Panc1 (cell line): ENCODE data around the gene ZNF189. TPM values are rescaled to one million over a fixed set of nuclear protein-coding genes. Genes with fewer than 3 reads are reported as not detected.

Source experiments
- ATAC-seq: fragments of 200-7000 bp; cut with Tn5 transposase; 2 replicates; pipeline ENCODE4 v1.9.1; 2020; ENCODE audit warnings: mild to moderate bottlenecking, moderate library complexity
- BruUV-seq: library from RNA; stranded (reverse); fragments of 400-500 nt; replicated peaks from 2 replicates; lab custom pipeline; 2021; lab: Mats Ljungman, UMichigan
- CTCF ChIA-PET: fragments of 300-600 bp; sonication (Branson Sonifier 250); formaldehyde crosslinking; loops from one replicate; lab custom pipeline; 2022; ENCODE audit warnings: antibody characterized with exemption; lab: Charles Lee
- POLR2A ChIA-PET: fragments of 300-600 bp; sonication (Branson Sonifier 250); formaldehyde crosslinking; loops from one replicate; lab custom pipeline; 2022; ENCODE audit warnings: antibody characterized with exemption; lab: Charles Lee
- DNase-seq: peaks from one replicate; pipeline ENCODE4 v3.0.0-alpha.2; 2010; ENCODE audit warnings: low read depth, low spot score
- H3K27ac ChIP-seq: 2 replicates; pipeline ENCODE4 v1.5.1; 2011; ENCODE audit warnings: mild to moderate bottlenecking, low read length, inconsistent platforms
- H3K27me3 ChIP-seq: fragments of 200-500 bp; sonication (Bioruptor generic); 2 replicates; pipeline ENCODE4 v1.6.0; 2014; ENCODE audit warnings: low read length, inconsistent platforms; ENCODE audit not compliant: control insufficient read depth, insufficient read depth
- H3K36me3 ChIP-seq: fragments of 200-500 bp; sonication (Bioruptor generic); 2 replicates; pipeline ENCODE4 v1.5.1; 2014; ENCODE audit warnings: inconsistent platforms, mild to moderate bottlenecking, low read length, moderate library complexity; ENCODE audit not compliant: control insufficient read depth, insufficient read depth
- H3K4me1 ChIP-seq: 2 replicates; pipeline ENCODE4 v1.5.1; 2011; ENCODE audit warnings: inconsistent platforms, mild to moderate bottlenecking, low read length, moderate library complexity; ENCODE audit not compliant: control insufficient read depth, insufficient read depth
- H3K4me3 ChIP-seq, 2 experiments: 2 replicates each; pipeline ENCODE4 v1.5.1; 2011 to 2012; ENCODE audit warnings: low read depth in 2 of 2, low read length in 2 of 2, mild to moderate bottlenecking in 2 of 2, inconsistent platforms in 1 of 2, moderate library complexity in 1 of 2
- H3K9me3 ChIP-seq: fragments of 200-500 bp; sonication (Bioruptor generic); 2 replicates; pipeline ENCODE4 v1.5.1; 2014; ENCODE audit warnings: low read depth, mild to moderate bottlenecking, inconsistent platforms, low read length, moderate library complexity; ENCODE audit not compliant: control insufficient read depth, insufficient read depth
- POLR2AphosphoS5 ChIP-seq: IDR thresholded peaks from 2 replicates; pipeline ENCODE4 v1.6.1; 2012; ENCODE audit warnings: mild to moderate bottlenecking, low read depth, low read length, moderate library complexity
- REST ChIP-seq, 2 experiments: IDR thresholded peaks; 2 replicates each; pipeline ENCODE4 v1.6.1; 2011 to 2012; ENCODE audit warnings: low read depth in 2 of 2, control low read depth in 1 of 2, low read length in 1 of 2, mild to moderate bottlenecking in 1 of 2, moderate library complexity in 1 of 2; ENCODE audit not compliant: insufficient read depth in 1 of 2
- SIN3A ChIP-seq: IDR thresholded peaks from 2 replicates; pipeline ENCODE4 v1.6.1; 2012; ENCODE audit warnings: low read depth, mild to moderate bottlenecking, low read length, moderate library complexity, borderline replicate concordance; ENCODE audit not compliant: insufficient read depth
- TCF7L2 ChIP-seq: IDR thresholded peaks from 2 replicates; pipeline ENCODE4 v1.6.1; 2011; ENCODE audit warnings: mild to moderate bottlenecking, low read depth, low read length, inconsistent platforms
- in situ Hi-C: cut with HindIII; loops from 2 replicates; pipeline ENCODE4 v1.10.0; 2016; ENCODE audit warnings: low sequenced_read_pairs, low pct_unique_long_range_greater_than_20kb
- intact Hi-C: fragments of 100-400 bp; cut with micrococcal nuclease; formaldehyde crosslinking; loops from one replicate; pipeline ENCODE4 v1.10.0; 2022; ENCODE audit not compliant: unreplicated experiment
- total RNA-seq: library from RNA; stranded (reverse); gene quantifications from one replicate; pipeline ENCODE4 v1.2.1, GENCODE V29; 2021; ENCODE audit not compliant: unreplicated experiment
- TF ChIP-seq, protein P1 (sequence below): fragments of 450-650 bp; IDR thresholded peaks from 2 replicates; pipeline ENCODE4 v1.5.1; 2017; ENCODE audit warnings: mild to moderate bottlenecking

The ZNF189 gene
- total RNA-seq, 1 experiment from 2014 or later = 7.0 TPM

DNA sequence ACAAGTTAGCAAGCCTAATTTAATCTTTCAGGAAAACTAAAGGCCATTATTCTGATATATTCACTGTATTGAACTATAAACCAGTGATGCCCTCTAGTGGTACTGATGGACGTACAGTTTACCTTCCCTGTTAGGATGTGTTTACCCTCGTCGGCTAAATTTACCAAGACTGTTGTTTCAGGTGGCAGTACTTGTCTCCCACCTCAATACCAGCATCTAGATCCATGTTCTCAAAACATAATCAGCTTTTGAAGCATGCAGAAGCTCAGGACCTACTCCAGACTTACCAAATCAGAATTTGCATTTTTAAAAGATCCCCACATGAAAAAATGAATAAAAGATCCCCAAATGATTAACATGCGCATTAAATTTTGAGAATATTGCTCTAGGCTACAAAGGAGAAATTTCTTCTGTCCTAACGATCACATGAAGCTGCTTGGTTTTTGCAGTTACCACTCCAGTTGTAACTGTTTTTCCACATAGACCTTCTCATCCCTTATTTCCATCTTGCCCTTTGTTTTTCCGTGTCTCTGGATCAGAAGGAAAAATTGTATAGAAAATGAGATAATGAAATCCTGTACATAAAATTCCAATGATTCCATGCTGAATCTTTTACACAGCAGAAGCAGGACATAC lies 10.7 kb upstream of the ZNF189 start:
- no peak for TF ChIP-seq TCF7L2
- TF ChIP-seq, protein P1, sequence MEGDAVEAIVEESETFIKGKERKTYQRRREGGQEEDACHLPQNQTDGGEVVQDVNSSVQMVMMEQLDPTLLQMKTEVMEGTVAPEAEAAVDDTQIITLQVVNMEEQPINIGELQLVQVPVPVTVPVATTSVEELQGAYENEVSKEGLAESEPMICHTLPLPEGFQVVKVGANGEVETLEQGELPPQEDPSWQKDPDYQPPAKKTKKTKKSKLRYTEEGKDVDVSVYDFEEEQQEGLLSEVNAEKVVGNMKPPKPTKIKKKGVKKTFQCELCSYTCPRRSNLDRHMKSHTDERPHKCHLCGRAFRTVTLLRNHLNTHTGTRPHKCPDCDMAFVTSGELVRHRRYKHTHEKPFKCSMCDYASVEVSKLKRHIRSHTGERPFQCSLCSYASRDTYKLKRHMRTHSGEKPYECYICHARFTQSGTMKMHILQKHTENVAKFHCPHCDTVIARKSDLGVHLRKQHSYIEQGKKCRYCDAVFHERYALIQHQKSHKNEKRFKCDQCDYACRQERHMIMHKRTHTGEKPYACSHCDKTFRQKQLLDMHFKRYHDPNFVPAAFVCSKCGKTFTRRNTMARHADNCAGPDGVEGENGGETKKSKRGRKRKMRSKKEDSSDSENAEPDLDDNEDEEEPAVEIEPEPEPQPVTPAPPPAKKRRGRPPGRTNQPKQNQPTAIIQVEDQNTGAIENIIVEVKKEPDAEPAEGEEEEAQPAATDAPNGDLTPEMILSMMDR = peak; percentile 43; the same call in 1 of the 2 replicates
- ChIA-PET POLR2A (no interaction called here), CTCF (no interaction called here)
- no peak for ATAC-seq
- intact Hi-C loops = no loop called here
- Histone ChIP-seq H3K27me3 (no peaks in the 10 kb centered on the region), H3K36me3 (peaks cover 13% of the 10 kb centered on the region; the same call in 1 of the 2 replicates), H3K4me3 (no peak overlapping the region), H3K27ac (no peak overlapping the region), H3K9me3 (peaks cover 5% of the 10 kb centered on the region; the same call in 1 of the 2 replicates), H3K4me1 (no peaks in the 10 kb centered on the region)
- BruUV-seq = no TSS peak
- in situ Hi-C loops = no loop called here
- no peak for DNase-seq

- DNase-seq = no peak
- H3K4me1 ChIP-seq = no peaks in the 10 kb centered on the region
- BruUV-seq = no TSS peak
- no peaks in the 10 kb centered on the region for H3K27me3 ChIP-seq
- intact Hi-C loops (no loop called here), in situ Hi-C loops (no loop called here)
- H3K9me3 ChIP-seq = peaks cover 9% of the 10 kb centered on the region; the same call in 1 of the 2 replicates
- H3K36me3 ChIP-seq = peaks cover 13% of the 10 kb centered on the region; the same call in 1 of the 2 replicates
- POLR2A ChIA-PET = no interaction called here
- H3K27ac ChIP-seq = no peak overlapping the region
- TF ChIP-seq TCF7L2 (no peak), REST (IDR thresholded peaks at IDR 0.05; ENCODE audit: insufficient read depth in 1 of 2, low read depth in 2 of 2, low read length in 1 of 2) (no peak), POLR2AphosphoS5 (no peak), SIN3A (no peak)
- TF ChIP-seq, protein P1 = no peak
- no peak for ATAC-seq
- CTCF ChIA-PET = interaction anchor here (0.6 kb wide), 1 partner anchor 78 kb away, joined by 5 read pairs; no protein-coding TSS in a partner anchor
- no peak overlapping the region for H3K4me3 ChIP-seq
Observed at GRCh38 chr9:101388507-101388993, 10.1 kb upstream of the ZNF189 start.
